ENCODE measurements around the gene MYOD1. TPM values are rescaled to one million over a fixed set of nuclear protein-coding genes. Genes with fewer than 3 reads are reported as not detected.

Gene MYOD1
- total RNA-seq, 3 donors from 2014 or later = not detected

DNA sequence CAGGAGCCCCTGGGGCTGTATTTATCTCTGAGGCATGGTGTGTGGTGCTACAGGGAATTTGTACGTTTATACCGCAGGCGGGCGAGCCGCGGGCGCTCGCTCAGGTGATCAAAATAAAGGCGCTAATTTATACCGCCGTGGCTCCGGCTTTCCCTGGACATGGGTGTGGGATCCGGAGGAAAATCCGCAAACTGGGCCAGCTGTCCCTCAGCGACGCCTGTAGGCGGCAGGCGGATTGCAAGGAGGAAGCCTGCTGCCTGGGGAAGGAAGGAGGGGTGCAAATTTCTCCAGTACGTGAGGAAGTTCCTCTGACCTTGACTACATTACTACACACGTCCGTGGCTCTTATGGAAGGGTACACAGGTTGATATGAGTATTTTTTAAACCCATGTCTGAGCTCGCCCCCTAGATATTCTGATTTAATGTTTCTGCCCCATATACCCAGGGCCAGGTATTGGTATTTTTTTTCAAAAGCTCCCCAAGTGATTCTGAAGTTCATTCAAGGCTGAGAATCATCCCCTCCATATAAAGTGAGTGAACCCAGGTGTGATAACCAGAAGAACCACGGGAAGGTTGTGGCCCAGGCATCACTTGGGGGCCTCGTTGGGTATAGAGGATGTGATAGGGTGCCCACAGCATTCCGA is 2.8 kb downstream of the MYOD1 start:
- DNase-seq (no peak), ATAC-seq (peak; percentile 17)
- TF ChIP-seq, protein P1, sequence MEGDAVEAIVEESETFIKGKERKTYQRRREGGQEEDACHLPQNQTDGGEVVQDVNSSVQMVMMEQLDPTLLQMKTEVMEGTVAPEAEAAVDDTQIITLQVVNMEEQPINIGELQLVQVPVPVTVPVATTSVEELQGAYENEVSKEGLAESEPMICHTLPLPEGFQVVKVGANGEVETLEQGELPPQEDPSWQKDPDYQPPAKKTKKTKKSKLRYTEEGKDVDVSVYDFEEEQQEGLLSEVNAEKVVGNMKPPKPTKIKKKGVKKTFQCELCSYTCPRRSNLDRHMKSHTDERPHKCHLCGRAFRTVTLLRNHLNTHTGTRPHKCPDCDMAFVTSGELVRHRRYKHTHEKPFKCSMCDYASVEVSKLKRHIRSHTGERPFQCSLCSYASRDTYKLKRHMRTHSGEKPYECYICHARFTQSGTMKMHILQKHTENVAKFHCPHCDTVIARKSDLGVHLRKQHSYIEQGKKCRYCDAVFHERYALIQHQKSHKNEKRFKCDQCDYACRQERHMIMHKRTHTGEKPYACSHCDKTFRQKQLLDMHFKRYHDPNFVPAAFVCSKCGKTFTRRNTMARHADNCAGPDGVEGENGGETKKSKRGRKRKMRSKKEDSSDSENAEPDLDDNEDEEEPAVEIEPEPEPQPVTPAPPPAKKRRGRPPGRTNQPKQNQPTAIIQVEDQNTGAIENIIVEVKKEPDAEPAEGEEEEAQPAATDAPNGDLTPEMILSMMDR (IDR thresholded peaks at IDR 0.05) = no peak
- intact Hi-C loops (cut with DNase I, micrococcal nuclease) = no loop called here
- no peaks in the 10 kb centered on the region for H3K9me3 ChIP-seq
- no peaks in the 10 kb centered on the region for H3K4me1 ChIP-seq (ENCODE audit: low read depth)
- H3K4me3 ChIP-seq = no peak overlapping the region
- no peaks in the 10 kb centered on the region for H3K36me3 ChIP-seq (ENCODE audit: low read depth)

DNA sequence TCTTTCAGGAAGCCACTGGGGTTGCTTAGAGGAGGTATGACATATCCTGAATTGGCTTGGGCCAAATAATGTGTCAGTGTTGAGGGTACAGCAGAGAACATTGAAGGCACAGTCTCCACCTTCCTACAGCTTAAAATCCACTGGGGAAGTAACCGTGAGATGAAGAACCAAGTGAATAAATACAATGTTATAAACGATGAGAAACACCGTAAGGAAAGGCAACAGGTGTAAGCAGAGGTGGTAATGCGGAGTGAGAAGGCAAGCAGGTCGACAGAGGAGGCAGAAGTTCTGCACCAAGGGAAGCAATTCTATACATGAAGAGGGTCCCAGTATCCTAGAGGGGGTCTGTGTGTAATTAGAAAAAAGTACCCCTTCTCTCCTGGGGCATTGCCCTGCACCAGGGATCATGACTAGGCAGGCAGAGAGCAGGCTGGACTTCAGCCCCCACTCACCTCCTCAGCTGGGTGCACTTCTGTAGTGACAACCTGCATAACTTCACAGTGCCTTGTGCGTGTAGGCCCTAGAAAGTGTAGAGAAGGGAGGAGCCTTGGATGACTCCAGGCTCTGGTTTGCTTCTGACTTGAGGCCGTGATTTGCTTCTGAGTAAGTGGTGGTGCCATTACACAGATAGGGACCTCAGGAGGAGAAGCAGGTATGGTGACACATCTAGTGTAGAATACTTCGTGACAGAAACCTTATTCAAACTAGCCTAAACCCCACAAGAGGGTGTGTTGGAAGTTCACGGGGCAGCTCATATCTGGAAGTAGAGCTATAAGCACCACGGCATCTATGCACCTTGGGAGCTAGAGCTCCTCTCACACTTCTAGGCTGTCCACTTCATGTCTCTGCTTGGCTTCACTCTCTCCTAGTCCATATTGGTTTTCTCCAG is 4.9 kb downstream of the MYOD1 start:
- Histone ChIP-seq H3K4me1 (ENCODE audit: low read depth) (no peaks in the 10 kb centered on the region), H3K36me3 (ENCODE audit: low read depth) (no peaks in the 10 kb centered on the region), H3K4me3 (no peak overlapping the region), H3K9me3 (no peaks in the 10 kb centered on the region)
- DNase-seq (no peak), ATAC-seq (no peak)
- intact Hi-C loops (cut with DNase I, micrococcal nuclease) = no loop called here
- TF ChIP-seq, protein P1 (IDR thresholded peaks at IDR 0.05) = no peak

DNA sequence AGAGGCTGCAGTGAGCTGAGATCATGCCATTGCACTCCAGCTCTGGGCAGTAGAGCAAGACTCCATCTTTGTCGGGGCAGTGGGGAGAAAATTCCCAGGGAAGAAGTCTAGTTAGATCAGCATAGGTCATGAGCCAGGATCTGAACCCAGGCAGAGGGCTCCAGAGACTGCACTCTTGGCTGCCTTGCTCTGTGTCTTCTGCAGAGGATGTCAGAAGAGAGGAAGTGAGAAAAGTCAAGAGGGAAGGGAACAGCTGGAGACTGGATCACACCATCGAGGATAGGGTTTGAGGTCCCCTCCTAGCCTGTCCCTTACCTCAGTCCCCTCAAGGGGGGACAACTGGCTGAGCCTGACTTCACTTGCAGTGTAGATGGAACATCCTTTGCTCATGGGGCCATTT is 5.8 kb downstream of the MYOD1 start:
- no peaks in the 10 kb centered on the region for H3K4me1 ChIP-seq (ENCODE audit: low read depth)
- intact Hi-C loops (cut with DNase I, micrococcal nuclease) = no loop called here
- no peak for ATAC-seq
- H3K4me3 ChIP-seq = no peak overlapping the region
- H3K36me3 ChIP-seq (ENCODE audit: low read depth) = no peaks in the 10 kb centered on the region
- no peaks in the 10 kb centered on the region for H3K9me3 ChIP-seq
- DNase-seq = no peak
- TF ChIP-seq, protein P1 (IDR thresholded peaks at IDR 0.05) = no peak

DNA sequence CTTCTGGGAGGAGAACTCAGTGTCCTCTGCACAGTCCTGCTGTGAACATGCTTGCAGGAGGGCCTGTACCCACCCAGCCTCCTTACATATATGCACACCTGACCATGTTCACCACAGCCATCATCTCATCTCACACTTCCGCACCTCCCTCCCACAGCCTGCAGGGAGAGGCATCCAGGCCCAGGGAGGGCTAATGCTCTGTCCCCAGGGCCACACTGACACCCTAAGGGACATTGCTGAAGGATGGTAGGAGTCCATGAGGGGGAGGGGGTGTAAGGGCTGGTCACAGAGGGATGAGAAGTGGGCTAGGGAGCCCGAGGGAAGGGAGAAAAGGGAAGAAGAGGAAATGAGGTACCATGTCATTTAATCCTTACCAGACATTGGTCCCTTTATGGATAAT is 10.8 kb downstream of the MYOD1 start:
- Histone ChIP-seq H3K9me3 (no peaks in the 10 kb centered on the region), H3K36me3 (ENCODE audit: low read depth) (no peaks in the 10 kb centered on the region), H3K4me1 (ENCODE audit: low read depth) (peaks cover 6% of the 10 kb centered on the region), H3K4me3 (no peak overlapping the region)
- TF ChIP-seq, protein P1 (IDR thresholded peaks at IDR 0.05) = no peak
- DNase-seq (no peak), ATAC-seq (no peak)
- intact Hi-C loops (cut with DNase I, micrococcal nuclease) = loop anchor here in 1 of 2 donors (5.0 kb wide), 1 partner anchor 247 kb away; no protein-coding TSS in a partner anchor

DNA sequence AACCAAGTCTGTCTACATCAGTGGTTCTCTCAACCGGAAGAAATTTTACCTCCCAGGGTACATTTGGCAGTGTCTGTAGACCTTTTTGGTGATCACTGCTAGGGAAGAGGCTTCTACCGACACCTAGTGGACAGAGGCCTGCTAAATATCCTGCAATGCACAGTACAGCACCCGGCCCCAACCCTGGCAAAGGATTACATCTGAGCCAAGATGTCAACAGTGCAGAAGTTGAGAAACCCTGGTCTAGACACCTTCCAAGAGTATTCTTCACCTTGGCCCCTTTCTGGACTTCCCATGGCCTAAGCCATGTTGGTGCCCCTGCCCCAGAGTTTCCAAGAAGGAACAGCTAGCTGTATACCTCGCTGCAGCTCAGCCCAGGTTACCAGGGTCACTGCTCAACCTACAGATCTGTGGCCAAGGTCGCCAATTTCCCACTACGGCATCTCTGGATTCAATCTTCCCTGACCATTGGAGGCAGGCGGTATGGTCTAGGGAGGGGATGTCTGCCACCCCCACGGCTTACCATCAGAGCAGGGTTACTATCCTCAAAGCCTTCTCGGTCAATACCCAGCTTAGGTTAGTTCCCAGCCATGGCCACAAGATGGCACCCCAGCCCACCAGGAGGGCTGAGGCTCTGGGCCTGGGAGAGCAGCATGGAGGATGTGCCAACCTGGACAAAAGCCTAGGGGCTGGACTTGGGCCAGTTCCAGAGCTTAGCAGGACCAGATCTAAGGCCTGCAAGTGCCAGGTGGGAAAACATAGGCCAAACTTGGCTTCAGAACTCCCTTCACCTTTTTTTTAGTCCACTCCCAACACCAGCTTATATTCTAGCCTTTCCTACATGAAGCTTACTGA is 11.5 kb downstream of the MYOD1 start:
- no peaks in the 10 kb centered on the region for H3K36me3 ChIP-seq (ENCODE audit: low read depth)
- peaks cover 8% of the 10 kb centered on the region for H3K4me1 ChIP-seq (ENCODE audit: low read depth)
- peak; percentile 88 for ATAC-seq
- TF ChIP-seq, protein P1 (IDR thresholded peaks at IDR 0.05) = peak; percentile 63
- DNase-seq = peak in 2 of 3 donors; percentile 74 to 84
- no peaks in the 10 kb centered on the region for H3K9me3 ChIP-seq
- intact Hi-C loops (cut with DNase I, micrococcal nuclease) = loop anchor here in 1 of 2 donors (5.0 kb wide), 1 partner anchor 246 kb away; no protein-coding TSS in a partner anchor
- H3K4me3 ChIP-seq = no peak overlapping the region

Data from mucosa of descending colon (tissue), 3 donors.